ENCODE results near the gene PIGBOS1. TPM values are rescaled to one million over a fixed set of nuclear protein-coding genes. Genes with fewer than 3 reads are reported as not detected.

Gene PIGBOS1
- total RNA-seq, 1 donor from 2014 or later = 12.3 TPM

- no peaks in the 10 kb centered on the region for H3K4me1 Mint-ChIP-seq
- H3K4me3 Mint-ChIP-seq = no peak overlapping the region
- no peaks in the 10 kb centered on the region for H3K36me3 Mint-ChIP-seq
- Histone ChIP-seq H3K4me2 (no peak overlapping the region), H3K4me3 (no peak overlapping the region), H3K4me1 (no peaks in the 10 kb centered on the region), H3K9ac (no peak overlapping the region), H3K79me2 (ENCODE audit: low read depth) (no peaks in the 10 kb centered on the region), H4K20me1 (ENCODE audit: low read depth) (no peaks in the 10 kb centered on the region), H3K9me3 (ENCODE audit: low read depth) (no peaks in the 10 kb centered on the region), H2AFZ (replicated peaks) (no peak overlapping the region), H3K36me3 (no peaks in the 10 kb centered on the region), H3K27ac (no peak overlapping the region), H3K27me3 (no peaks in the 10 kb centered on the region), H3F3A (ENCODE audit: low read depth) (no peaks in the 10 kb centered on the region)
- TF ChIP-seq EZH2phosphoT487 (IDR thresholded peaks at IDR 0.05) (no peak), EZH2 (IDR thresholded peaks at IDR 0.05) (no peak), CTCF (IDR thresholded peaks at IDR 0.05) (no peak)
- no peak for DNase-seq (ENCODE audit: low spot score)
- no peaks in the 10 kb centered on the region for H3K9me3 Mint-ChIP-seq
- no peak overlapping the region for H3K27ac Mint-ChIP-seq
- H3K27me3 Mint-ChIP-seq (ENCODE audit: insufficient read depth, low read depth) = no peaks in the 10 kb centered on the region
Measured at GRCh38 chr15:55357774-55358173, 38.9 kb upstream of the PIGBOS1 start.

GRCh38 chr15:55356985-55357585, 38.2 kb upstream of the PIGBOS1 start:
- Histone ChIP-seq H3K4me1 (no peaks in the 10 kb centered on the region), H3K27me3 (no peaks in the 10 kb centered on the region), H2AFZ (replicated peaks) (no peak overlapping the region), H3F3A (ENCODE audit: low read depth) (no peaks in the 10 kb centered on the region), H3K27ac (no peak overlapping the region), H3K4me3 (no peak overlapping the region), H3K9me3 (ENCODE audit: low read depth) (no peaks in the 10 kb centered on the region), H3K9ac (no peak overlapping the region), H3K4me2 (no peak overlapping the region), H3K36me3 (no peaks in the 10 kb centered on the region), H4K20me1 (ENCODE audit: low read depth) (no peaks in the 10 kb centered on the region), H3K79me2 (ENCODE audit: low read depth) (no peaks in the 10 kb centered on the region)
- Mint-ChIP-seq H3K27me3 (ENCODE audit: insufficient read depth, low read depth) (no peaks in the 10 kb centered on the region), H3K4me3 (no peak overlapping the region), H3K27ac (no peak overlapping the region), H3K36me3 (no peaks in the 10 kb centered on the region), H3K9me3 (no peaks in the 10 kb centered on the region), H3K4me1 (no peaks in the 10 kb centered on the region)
- TF ChIP-seq EZH2 (IDR thresholded peaks at IDR 0.05) (no peak), EZH2phosphoT487 (IDR thresholded peaks at IDR 0.05) (no peak), CTCF (IDR thresholded peaks at IDR 0.05) (no peak)
- DNase-seq (ENCODE audit: low spot score) = no peak

- no peaks in the 10 kb centered on the region for H3F3A ChIP-seq (ENCODE audit: low read depth)
- no peaks in the 10 kb centered on the region for H3K36me3 Mint-ChIP-seq
- H3K27me3 Mint-ChIP-seq (ENCODE audit: insufficient read depth, low read depth) = no peaks in the 10 kb centered on the region
- no peak overlapping the region for H3K27ac Mint-ChIP-seq
- no peaks in the 10 kb centered on the region for H3K27me3 ChIP-seq
- DNase-seq (ENCODE audit: low spot score) = no peak
- no peak overlapping the region for H3K27ac ChIP-seq
- no peaks in the 10 kb centered on the region for H3K79me2 ChIP-seq (ENCODE audit: low read depth)
- no peak overlapping the region for H3K4me2 ChIP-seq
- H3K4me1 Mint-ChIP-seq = peaks cover 4% of the 10 kb centered on the region
- no peak overlapping the region for H2AFZ ChIP-seq (replicated peaks)
- no peaks in the 10 kb centered on the region for H3K4me1 ChIP-seq
- H3K9ac ChIP-seq = no peak overlapping the region
- no peak overlapping the region for H3K4me3 ChIP-seq
- H3K9me3 ChIP-seq (ENCODE audit: low read depth) = no peaks in the 10 kb centered on the region
- no peak overlapping the region for H3K4me3 Mint-ChIP-seq
- TF ChIP-seq CTCF (IDR thresholded peaks at IDR 0.05) = no peak
- TF ChIP-seq EZH2 (IDR thresholded peaks at IDR 0.05) = no peak
- no peak for TF ChIP-seq EZH2phosphoT487 (IDR thresholded peaks at IDR 0.05)
- H3K36me3 ChIP-seq = no peaks in the 10 kb centered on the region
- no peaks in the 10 kb centered on the region for H3K9me3 Mint-ChIP-seq
- no peaks in the 10 kb centered on the region for H4K20me1 ChIP-seq (ENCODE audit: low read depth)
Measured at GRCh38 chr15:55353025-55353424, 34.1 kb upstream of the PIGBOS1 start.

Data from neural progenitor cell (in vitro differentiated cells).